Activated CD8-positive, alpha-beta memory T cell treated with anti-CD3 and anti-CD28 coated beads for 1 hour (primary cell): ENCODE measurements around the gene FAM163A.

Source experiments
- DNase-seq, 2 donors: peaks; one replicate each; pipeline ENCODE4 v3.0.0-alpha.2; 2020; ENCODE audit warnings: low read depth in 1 of 2; ENCODE audit errors: extremely low read depth in 1 of 2

Gene FAM163A

DNA sequence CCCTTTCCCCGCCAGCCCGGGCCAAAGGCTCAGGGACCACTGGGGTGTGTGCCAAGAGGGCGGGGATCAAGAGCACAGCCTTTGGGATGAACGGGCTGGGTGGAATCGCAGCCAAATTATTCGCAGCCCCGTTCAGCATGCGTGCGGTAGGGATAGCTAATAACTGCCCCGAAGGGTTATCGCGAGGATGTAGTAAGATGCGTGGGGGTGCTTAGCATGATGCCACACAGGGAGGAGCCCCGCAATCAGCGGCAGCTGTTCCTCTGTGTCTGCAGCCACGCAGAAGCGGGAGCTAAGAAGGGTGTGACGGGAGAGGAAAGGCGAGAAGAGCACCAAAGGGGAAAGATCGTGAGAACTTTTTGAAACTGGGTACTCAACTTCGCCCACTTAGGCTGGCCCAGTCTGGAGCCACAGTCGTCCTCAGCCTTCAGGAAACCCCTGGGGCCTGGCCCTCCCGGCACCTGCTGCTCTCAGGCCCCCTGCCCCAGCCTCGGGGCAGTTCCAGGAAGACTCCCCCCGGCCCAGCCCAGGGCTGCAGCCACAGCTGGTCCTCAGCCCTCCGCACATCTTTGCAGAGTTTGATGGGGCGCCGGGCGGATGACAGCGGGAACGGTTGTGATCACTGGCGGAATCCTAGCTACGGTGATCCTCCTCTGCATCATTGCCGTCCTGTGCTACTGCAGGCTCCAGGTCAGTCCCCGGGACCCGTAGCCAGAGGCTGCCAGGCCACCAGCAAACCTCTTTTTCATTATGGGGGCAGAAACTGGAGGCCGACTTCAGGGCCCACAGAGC lies 69.6 kb downstream of the FAM163A start:
- no peak for DNase-seq

DNA sequence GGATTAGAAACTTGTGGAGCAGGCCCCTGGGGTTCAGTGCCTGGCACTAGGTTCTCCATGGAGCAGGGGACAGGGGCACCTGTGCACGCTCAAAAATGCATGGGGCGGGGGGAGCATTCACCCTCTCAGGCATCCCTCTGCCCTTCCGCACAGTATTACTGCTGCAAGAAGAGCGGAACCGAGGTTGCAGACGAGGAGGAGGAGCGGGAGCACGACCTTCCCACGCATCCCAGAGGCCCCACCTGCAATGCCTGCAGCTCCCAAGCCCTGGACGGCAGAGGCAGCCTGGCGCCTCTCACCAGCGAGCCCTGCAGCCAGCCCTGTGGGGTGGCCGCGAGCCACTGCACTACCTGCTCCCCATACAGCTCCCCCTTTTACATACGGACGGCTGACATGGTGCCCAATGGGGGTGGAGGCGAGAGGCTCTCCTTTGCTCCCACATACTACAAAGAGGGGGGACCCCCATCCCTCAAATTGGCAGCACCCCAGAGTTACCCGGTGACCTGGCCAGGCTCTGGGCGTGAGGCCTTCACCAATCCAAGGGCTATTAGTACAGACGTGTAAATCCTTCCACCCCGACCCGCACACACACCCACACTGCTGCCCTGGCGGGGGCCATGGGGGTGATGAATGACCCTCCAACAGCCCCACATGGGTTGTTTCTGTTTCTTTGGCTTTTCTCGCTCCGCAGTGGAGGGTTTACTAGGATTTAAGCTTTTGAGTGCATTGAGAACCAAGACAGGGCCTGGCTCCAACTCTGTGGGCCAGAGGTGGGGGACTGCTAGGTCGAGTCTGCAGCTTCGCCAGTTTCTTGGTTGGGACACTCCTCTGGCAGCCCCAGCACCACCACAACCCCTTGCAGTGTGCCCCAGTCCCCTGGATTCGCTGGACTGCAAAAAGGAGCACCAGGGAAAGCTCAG lies 70.8 kb downstream of the FAM163A start:
- no peak for DNase-seq

DNA sequence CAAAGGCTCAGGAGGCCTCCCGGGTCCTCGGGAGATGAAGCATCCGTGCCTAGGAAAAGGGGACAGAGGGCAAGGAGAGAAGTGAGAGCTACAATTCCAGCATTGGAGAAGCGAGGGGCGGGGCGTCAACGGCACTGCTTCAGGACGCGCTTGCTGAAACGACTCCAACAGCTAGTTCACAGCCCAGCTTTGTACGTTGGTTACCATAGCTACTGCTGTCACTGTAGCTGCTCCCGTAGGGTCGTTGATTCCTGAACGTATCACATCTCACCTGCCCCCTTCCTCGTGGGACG lies 71.4 kb downstream of the FAM163A start:
- DNase-seq, result no peak

DNA sequence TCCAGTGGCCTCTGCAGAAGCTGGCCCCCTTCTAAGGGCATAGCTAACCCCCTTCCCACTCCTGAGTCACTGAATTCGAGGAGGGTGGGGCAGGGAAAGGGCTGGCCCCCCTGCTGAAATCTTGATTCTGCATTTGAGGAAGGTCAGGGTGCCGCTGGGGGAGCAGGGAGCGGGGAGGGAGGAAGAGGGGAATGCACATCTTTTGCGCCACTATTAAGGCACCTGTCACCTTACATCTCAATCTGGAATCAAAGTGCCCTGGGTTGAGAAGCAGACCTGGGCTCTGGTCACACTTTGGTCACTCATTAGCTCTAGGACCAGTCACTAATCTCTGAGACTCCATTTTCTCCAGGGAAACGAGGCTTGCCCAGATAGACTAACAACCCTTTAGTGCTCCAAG lies 72.5 kb downstream of the FAM163A start:
- no peak for DNase-seq

DNA sequence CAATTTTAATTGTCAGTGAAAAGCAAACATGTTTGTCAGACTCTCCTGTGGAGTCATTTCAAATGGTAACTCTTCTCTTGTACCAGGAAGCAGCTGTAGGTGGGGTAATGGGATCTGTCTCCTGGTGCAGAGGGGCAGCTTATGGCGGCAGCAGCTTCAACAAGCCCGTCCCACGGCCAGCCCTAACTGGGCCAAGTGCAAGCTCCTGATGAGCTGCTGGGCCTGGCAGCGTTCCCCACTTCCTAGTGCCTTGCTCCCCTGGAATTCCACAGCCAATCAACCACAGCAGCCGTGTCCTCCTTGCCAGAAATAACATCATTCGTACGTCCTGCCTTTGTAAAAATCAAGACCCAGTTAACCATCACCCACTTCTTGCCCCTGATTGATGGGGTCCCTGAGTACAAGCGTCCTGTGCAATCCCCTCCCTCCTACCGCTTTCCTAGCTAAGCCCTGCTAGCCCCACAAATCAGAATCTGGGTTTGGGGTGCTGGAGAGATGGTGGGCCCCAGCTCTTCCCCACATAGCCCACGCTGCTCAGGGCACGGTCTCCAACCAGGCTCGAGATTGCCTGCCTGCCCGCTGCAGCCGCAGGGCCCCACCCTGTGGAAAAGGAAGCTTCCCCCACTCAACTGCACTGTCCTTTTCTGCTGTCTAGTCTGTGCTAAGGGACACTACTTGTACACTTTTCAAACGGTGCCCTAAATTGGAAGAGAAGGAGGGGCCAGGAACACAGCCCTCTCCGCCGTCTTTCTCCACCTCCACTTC lies 73.3 kb downstream of the FAM163A start:
- no peak for DNase-seq

DNA sequence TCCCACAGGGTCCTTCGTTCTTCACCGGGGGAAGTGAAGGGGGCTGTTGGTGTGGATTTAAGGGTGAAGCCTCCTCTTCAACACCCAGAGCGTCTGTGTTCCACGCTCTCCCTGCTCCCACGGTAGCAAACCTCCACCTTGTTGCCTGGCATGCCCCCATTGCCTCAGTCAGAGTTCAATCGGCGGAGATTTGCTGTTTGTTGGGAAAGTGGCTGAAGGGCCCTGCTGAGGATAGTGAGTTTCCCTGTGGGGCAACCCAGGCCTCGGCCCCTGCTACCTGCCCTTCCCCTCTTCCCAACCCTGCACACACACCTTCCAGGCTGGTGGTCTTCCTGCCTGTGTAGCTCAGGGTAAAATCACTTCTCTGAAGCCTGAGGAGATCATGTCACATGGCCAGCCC lies 74.0 kb downstream of the FAM163A start:
- DNase-seq, result no peak

DNA sequence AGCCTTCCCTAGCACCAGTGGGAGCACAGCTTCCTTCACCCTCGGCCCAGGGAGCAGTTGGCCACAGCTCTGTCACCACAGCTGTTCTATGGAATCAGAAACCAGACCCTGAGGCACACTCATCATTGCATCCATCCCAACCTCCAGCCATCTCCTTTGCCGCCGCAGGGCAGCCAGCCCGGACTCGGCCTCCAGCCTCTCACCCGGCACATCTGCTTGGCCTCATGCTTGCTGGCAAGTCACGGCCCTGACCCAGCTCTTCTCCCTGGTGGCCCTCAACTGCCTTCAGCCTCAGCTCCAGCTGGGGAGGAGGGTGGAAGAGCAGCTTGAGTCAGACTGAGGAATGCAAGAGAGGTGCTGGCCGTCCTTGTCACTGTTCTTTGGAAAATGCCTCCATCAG lies 74.7 kb downstream of the FAM163A start:
- no peak for DNase-seq

DNA sequence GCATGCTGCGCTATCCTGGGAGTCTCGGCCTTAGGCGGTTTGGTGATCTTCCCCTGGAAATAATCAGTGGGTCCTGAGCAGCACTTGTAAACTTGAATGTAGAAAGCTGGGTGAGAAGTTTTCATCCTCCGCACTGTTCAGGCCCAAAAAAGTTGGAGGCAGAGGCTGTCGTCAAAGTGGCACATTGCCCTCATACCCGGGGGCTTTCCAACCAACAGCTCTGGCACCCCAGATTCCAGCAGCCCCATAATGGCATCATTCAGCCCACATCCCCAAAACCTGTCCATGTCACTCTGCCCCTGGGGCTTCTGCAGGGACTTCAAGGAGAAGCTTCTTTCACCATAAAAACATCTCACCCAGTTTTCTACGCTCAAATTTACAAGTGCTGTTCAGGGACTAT lies 75.2 kb downstream of the FAM163A start:
- no peak for DNase-seq

DNA sequence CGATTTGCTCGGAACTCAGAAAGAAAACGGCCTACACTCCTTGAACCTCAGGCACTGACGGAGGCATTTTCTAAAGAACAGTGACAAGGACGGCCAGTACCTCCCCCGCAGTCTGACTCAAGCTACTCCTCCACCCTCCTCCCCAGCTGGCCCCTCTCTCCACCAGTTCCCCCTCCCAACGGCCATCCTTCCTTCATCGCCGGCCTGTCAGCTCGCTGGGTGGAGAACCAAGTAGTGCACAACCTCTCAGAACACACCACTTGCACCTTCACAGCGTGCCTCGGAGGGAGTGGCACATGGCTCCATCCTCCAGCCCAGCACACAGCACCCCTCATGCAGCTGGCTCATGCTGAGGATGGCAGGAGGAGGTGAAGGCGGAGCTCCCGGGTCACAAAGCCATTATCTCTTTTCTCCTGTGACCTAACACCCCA lies 75.7 kb downstream of the FAM163A start:
- DNase-seq, result no peak

DNA sequence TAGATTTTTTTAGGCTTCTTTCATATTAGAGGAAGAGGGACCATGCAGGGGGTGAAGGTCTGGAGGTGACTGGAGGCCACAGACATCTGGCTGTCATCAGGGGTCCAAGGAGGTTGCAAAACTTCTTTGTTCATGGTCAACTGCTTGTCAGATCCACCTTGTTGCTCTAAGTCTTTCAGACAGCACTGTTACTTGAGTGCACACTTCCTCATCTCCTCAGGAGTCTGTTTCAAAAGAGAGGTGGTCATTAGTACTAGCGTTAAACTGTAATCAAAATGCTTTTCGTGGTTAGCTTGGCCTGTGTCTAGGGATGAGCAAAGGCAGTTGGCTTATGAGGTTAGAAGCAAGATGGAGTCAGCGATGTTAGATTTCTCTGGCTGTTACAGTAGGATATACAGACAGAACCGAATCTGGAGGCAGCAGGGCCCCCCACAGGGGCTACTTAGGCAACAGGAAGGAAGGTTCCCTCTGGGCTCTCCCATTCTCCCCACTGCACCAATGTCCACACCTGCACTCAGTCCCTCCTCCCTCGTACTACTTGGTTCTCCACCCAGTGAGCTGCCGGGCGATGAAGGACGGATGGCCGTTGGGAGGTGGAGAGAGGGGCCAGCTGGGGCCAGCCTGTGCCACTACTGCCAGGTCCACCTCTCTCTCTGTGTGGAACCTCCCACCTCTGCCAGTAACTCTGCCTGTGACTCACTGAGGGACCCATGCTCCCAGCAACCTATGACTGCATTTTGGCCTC lies 77.3 kb downstream of the FAM163A start:
- DNase-seq, result no peak

DNA sequence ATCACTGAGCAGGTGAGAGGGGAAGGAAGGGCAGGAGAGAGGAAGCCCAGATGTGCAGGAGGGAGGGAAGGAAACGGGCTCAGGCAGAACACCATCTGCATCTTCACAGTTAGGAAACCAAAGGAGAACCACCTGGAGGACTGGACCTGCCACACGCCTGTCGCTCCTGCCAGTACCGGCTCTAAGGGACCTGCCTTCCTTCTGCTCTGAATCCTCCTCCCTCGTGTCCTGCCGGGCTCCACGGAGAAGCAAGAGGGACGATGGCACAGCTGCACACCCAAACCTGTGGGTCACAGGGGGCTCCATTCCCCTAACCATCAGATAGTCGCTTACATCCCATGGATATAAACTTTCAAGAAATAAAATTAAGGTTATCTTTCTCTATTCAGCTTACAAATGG lies 78.4 kb downstream of the FAM163A start:
- DNase-seq, result no peak

DNA sequence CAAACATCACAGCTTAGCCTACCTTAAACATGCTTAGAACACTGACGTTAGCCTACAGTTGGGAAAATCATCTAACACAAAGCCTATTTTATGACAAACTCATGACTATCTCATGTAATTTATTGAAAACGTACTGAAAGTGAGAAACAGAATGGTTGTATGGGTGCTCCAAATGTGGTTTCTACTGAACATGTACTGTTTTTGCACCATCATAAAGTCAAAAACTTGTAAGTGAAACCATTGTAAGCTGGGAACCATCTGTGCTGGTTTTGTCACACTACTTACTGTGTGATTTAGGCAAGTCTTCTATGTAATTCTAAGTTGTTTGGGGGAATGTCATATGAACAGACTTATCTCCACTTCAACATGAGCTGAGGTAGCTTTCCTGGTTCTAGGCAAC lies 79.0 kb downstream of the FAM163A start:
- DNase-seq, result no peak

DNA sequence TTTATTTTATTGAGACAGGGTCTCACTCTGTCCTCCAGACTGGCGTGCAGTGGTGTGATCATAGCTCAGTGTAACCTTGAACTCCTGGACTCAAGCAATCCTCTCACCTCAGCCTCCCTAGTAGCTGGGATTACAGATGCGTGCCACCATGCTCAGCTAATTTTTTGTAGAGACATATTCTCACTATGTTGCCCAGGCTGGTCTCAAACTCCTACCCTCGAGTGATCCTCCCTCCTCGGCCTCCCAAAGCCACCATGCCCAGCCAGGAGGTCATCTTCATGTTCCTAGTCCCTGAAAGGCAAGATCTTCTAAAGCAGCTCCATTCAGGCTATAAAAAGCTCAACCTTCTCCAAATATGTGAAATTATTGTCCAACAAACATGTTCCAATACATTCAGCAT lies 80.6 kb downstream of the FAM163A start:
- DNase-seq, result no peak

DNA sequence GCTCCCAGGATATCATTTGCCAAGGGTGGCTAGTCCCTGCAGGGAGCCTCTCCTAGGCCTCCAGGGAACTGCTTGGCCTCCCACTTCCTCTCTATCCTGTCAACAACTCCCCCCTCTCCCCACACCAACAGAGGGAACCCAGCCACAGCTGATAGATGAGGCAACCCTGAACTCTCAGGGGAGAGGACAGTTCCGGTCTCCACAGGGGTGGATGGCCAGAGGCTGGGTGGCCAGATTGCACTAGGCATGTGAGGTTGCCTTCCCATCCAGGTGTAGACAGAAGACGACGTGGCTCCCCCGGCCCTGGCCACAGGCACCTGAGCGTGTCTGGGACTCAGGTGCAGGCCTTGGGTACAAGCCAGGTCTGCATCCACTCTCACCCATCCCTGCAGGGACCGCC lies 81.2 kb downstream of the FAM163A start:
- DNase-seq, result no peak

DNA sequence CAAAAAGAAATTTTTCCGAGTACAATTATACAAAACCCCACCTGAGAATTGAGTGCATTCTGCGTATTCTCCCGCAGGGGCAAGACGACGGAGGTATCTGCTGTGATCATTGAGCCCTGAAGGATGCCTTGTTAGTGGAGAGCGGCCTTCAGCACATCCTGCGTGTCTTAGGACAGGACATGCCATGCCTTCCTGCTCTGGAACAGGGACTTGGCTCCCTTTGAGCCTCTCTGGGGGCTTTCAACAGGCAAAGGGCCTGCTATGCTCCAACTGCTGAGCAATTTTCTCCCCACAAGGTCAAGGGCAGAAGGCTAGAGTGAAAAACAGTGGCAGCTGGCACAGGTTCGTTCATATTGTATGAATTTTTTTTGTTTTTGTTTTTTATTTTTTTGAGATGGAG lies 82.1 kb downstream of the FAM163A start:
- DNase-seq, result no peak

DNA sequence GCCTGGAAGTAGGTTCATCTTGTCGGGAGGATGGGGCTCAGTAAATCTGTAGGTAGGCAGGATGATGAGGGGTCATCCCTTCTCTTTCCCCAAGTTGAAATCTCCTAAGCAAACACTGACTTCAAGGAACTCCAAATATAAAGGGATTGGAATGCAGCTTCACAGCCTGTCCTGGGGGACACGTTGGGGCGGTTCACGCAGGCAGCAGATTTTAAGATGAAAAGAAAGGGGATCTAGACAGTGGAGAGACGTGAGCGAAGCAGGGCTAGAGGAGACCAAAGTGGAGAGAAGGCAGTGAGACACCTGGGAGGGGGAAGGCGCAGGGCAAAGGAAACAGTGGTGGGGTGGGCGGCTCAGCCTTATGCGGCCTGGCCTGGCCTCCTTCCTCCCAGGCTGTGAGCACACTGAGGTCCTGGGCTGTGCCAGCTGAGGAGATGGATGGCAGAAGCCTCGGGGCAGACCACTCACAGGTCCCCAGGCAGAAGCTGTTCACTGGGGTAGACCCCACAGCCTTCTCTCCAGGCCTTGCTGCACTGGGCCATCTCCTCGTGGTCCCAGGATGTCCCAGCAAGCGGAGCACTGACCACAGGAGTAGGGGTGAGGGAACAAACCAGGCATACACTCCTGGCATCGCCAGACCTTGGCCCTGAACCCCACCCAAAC lies 82.8 kb downstream of the FAM163A start:
- no peak for DNase-seq

DNA sequence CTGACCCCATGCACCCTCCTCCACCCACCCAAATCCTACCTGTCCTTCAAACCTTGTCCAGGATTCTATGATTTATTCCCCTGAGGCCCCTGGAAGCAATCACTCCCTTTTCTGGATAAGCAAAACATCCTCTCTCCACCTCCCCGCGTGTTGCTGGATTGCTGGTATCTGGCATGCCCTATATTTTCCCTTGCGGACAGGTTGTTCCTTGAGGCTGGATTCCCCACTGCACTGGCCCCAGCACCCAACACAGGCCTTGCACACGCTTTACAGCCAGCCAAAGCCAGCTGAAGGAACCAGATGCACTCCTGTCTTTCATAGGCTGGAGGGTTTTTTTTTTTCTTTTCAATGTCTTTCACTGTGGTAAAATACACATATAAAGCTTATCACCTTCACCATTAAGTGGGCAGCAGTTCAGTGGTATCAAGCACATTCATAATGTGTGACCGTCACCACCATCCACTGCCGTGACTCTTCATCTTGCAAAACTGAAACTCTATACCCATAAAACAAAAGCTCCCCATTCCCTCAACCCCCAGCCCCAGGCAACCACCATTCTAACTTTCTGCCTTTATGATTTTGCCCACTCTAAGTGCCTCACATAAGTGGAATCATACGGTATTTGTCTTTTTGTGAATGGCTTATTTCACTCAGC lies 83.7 kb downstream of the FAM163A start:
- no peak for DNase-seq

DNA sequence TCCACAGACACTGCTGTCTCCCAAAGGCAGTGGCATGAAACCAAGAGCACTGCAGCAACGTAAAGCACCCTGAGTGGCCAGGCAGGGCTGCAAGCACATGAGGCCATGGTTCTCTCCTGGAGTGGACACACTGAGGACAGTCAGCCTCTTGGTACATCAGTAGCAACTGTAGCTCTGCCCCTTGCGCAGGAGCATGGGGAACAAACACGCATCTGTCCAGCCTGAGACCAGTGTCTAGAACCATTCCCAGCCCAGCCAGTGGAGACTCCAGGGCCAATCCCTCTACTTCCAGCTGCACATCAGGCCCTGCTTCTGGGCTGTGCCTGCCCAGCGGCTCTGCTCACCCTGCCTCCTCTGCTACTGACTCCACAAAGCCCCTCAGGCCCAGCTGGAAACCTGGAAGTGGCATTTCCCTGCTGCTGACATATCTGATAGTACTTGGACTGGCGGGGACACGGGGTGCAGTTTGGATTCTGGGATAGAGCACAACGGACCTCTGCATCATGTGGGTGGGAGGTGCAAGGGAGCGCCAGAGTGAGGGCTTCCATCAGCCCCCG lies 85.5 kb downstream of the FAM163A start:
- DNase-seq, result no peak

DNA sequence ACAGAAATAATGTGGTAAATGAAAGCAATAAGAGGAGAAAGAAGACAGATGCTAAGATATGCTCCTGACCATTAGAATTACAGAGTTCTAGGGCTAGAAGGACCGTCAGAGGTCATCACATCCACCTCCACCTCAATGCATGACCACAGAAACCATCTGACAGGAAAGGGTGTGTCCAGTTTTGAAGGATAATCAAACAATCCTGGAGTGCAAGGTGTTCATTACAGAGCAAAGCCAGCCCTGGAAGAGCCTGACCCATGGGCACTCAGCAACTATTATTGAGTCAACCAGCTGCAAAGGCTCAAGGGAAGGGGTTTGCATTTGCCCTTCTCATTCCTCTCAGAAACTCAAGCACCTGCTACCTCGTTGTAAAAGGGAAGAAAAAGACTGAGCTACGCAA lies 88.1 kb downstream of the FAM163A start:
- no peak for DNase-seq
